Measurements from ENCODE around the gene DTNA.
"Not testable (repeated sequence)": the region's sequence is repeated elsewhere in the genome, so short reads cannot be mapped to it uniquely, and the experiment has no call there.

Gene DTNA

DNA sequence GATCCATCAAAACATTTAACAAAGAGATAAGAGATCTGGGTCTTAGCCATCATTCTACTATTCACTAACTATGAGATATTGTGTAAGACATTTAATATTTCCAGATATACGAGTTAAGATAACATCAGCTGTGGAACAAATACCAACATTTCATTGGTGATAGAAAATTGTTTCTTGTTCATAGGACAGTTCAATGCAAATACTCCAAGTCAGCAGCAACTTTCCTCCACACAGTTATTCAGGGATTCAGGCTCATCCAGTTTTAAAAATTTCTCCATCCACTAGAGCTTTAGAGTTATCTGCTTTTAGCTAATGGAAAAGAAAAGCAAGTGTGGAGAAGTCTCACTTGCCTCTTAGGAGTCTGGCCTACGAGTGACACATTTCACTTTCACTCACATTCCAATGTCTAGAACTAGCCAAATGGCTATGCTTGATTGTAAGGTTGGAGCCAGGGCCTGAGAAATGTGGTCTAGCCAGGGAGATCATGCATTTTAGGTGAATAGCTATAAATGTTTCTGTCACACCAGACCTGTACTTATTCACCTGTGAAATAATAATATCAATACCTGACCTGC, 211.8 kb downstream of the DTNA start:
- Histone ChIP-seq H3K9me3 (ENCODE audit: control insufficient read depth, insufficient read depth, low read length) (no peaks in the 10 kb centered on the region), H3K36me3 (ENCODE audit: control insufficient read depth, low read length) (no peaks in the 10 kb centered on the region), H3K79me2 (ENCODE audit: control insufficient read depth, low read length) (no peaks in the 10 kb centered on the region), H3K4me1 (ENCODE audit: control insufficient read depth, low read length) (no peaks in the 10 kb centered on the region), H4K20me1 (ENCODE audit: control insufficient read depth, insufficient read depth, low read depth, low read length) (no peaks in the 10 kb centered on the region), H3K4me3 (ENCODE audit: low read length) (no peak overlapping the region), H3K27ac (ENCODE audit: low read depth, low read length) (no peak overlapping the region), H3K27me3 (ENCODE audit: control insufficient read depth, low read length) (peaks cover 5% of the 10 kb centered on the region; the same call in 1 of the 2 replicates), H3K4me2 (ENCODE audit: low read length) (no peak overlapping the region), H3K9me2 (replicated peaks; ENCODE audit: control insufficient read depth, low read length) (no peaks in the 10 kb centered on the region), H3F3A (ENCODE audit: control insufficient read depth, insufficient read depth) (no peaks in the 10 kb centered on the region)
- TF ChIP-seq EZH2phosphoT487 (IDR thresholded peaks at IDR 0.05; ENCODE audit: borderline replicate concordance, low read length), result no peak
- TF ChIP-seq, protein P1, sequence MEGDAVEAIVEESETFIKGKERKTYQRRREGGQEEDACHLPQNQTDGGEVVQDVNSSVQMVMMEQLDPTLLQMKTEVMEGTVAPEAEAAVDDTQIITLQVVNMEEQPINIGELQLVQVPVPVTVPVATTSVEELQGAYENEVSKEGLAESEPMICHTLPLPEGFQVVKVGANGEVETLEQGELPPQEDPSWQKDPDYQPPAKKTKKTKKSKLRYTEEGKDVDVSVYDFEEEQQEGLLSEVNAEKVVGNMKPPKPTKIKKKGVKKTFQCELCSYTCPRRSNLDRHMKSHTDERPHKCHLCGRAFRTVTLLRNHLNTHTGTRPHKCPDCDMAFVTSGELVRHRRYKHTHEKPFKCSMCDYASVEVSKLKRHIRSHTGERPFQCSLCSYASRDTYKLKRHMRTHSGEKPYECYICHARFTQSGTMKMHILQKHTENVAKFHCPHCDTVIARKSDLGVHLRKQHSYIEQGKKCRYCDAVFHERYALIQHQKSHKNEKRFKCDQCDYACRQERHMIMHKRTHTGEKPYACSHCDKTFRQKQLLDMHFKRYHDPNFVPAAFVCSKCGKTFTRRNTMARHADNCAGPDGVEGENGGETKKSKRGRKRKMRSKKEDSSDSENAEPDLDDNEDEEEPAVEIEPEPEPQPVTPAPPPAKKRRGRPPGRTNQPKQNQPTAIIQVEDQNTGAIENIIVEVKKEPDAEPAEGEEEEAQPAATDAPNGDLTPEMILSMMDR (IDR thresholded peaks at IDR 0.05; ENCODE audit: low read depth, low read length, poor library complexity, severe bottlenecking), result no peak

DNA sequence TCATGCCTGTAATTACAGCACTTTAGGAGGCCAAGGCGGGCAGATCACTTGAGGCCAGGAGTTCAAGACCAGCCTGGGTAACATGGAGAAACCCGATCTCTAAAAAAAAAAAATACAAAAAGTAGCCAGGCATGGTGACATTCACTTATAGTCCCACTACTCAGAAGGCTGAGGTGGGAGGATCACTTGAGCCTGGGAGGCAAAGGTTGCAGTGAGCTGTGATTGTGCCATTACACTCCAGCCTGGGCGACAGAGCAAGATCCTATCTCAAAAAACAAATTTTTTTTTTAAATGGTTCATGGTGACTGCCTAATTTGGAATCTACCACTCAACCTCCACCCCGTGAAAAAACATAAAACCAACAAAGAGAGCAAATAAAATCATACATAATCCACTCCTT, 212.5 kb downstream of the DTNA start:
- H3K27me3 ChIP-seq (ENCODE audit: control insufficient read depth, low read length); H4K20me1 ChIP-seq (ENCODE audit: control insufficient read depth, insufficient read depth, low read depth, low read length); H3K36me3 ChIP-seq (ENCODE audit: control insufficient read depth, low read length); H3K27ac ChIP-seq (ENCODE audit: low read depth, low read length); H3K9me2 ChIP-seq (replicated peaks; ENCODE audit: control insufficient read depth, low read length); H3K79me2 ChIP-seq (ENCODE audit: control insufficient read depth, low read length); H3K4me3 ChIP-seq (ENCODE audit: low read length); H3K9me3 ChIP-seq (ENCODE audit: control insufficient read depth, insufficient read depth, low read length); H3K4me2 ChIP-seq (ENCODE audit: low read length); H3F3A ChIP-seq (ENCODE audit: control insufficient read depth, insufficient read depth); H3K4me1 ChIP-seq (ENCODE audit: control insufficient read depth, low read length): not testable (repeated sequence)

DNA sequence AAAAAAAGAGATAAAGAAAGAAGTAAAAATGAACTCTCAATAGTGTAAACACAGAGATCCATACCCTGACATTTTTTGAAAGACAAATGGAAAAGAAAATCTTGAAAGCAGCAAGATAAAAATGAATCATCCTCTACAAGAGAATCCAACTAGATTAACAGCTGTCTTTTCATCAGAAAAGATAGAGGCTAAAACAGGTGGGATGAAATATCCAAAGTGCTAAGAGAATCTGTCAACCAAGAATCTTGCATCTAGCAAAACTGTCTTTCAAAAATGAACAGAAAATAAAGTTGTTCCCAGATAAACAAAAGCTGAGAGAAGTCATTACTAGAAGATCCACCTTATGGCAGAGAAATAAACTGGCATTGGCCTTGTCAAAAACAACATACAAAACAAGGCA, 213.8 kb downstream of the DTNA start:
- Histone ChIP-seq H3K4me1 (ENCODE audit: control insufficient read depth, low read length) (no peaks in the 10 kb centered on the region), H3K27ac (ENCODE audit: low read depth, low read length) (no peak overlapping the region), H3K9me3 (ENCODE audit: control insufficient read depth, insufficient read depth, low read length) (no peaks in the 10 kb centered on the region), H3K4me3 (ENCODE audit: low read length) (no peak overlapping the region), H4K20me1 (ENCODE audit: control insufficient read depth, insufficient read depth, low read depth, low read length) (no peaks in the 10 kb centered on the region), H3K36me3 (ENCODE audit: control insufficient read depth, low read length) (no peaks in the 10 kb centered on the region), H3K27me3 (ENCODE audit: control insufficient read depth, low read length) (peaks cover 5% of the 10 kb centered on the region; the same call in 1 of the 2 replicates), H3K9me2 (replicated peaks; ENCODE audit: control insufficient read depth, low read length) (no peaks in the 10 kb centered on the region), H3K4me2 (ENCODE audit: low read length) (no peak overlapping the region), H3F3A (ENCODE audit: control insufficient read depth, insufficient read depth) (no peaks in the 10 kb centered on the region), H3K79me2 (ENCODE audit: control insufficient read depth, low read length) (no peaks in the 10 kb centered on the region)
- TF ChIP-seq, protein P1 (IDR thresholded peaks at IDR 0.05; ENCODE audit: low read depth, low read length, poor library complexity, severe bottlenecking), result no peak
- no peak for TF ChIP-seq EZH2phosphoT487 (IDR thresholded peaks at IDR 0.05; ENCODE audit: borderline replicate concordance, low read length)

DNA sequence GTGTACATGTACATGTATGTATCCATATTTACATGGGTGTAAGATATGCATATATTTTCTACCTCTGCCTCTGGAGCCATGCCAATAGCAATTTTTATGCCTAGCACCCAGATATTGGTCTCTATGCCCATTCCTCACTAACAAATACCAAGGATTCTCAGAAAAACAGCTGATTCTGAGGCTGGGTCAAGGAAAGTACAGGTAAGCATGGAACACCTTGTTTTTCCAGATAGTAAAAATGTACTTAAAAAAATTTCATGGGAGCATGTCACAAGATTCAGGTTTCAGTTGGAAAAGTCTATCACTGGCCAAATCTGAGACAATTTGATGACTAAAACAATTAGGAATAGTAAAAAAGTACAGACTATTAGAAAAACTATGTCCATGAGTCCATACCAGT, 216.6 kb downstream of the DTNA start:
- H3K4me3 ChIP-seq (ENCODE audit: low read length), result no peak overlapping the region
- no peak for TF ChIP-seq EZH2phosphoT487 (IDR thresholded peaks at IDR 0.05; ENCODE audit: borderline replicate concordance, low read length)
- TF ChIP-seq, protein P1 (IDR thresholded peaks at IDR 0.05; ENCODE audit: low read depth, low read length, poor library complexity, severe bottlenecking), result no peak
- no peaks in the 10 kb centered on the region for H3F3A ChIP-seq (ENCODE audit: control insufficient read depth, insufficient read depth)
- H3K27ac ChIP-seq (ENCODE audit: low read depth, low read length), result no peak overlapping the region
- H3K79me2 ChIP-seq (ENCODE audit: control insufficient read depth, low read length), result no peaks in the 10 kb centered on the region
- no peaks in the 10 kb centered on the region for H3K9me2 ChIP-seq (replicated peaks; ENCODE audit: control insufficient read depth, low read length)
- H3K9me3 ChIP-seq (ENCODE audit: control insufficient read depth, insufficient read depth, low read length), result no peaks in the 10 kb centered on the region
- H4K20me1 ChIP-seq (ENCODE audit: control insufficient read depth, insufficient read depth, low read depth, low read length), result no peaks in the 10 kb centered on the region
- H3K27me3 ChIP-seq (ENCODE audit: control insufficient read depth, low read length), result peaks cover 5% of the 10 kb centered on the region; the same call in 1 of the 2 replicates
- no peak overlapping the region for H3K4me2 ChIP-seq (ENCODE audit: low read length)
- H3K4me1 ChIP-seq (ENCODE audit: control insufficient read depth, low read length), result no peaks in the 10 kb centered on the region
- no peaks in the 10 kb centered on the region for H3K36me3 ChIP-seq (ENCODE audit: control insufficient read depth, low read length)

Data from DOHH2 (cell line).